Fibroblast of the aortic adventitia (primary cell): ENCODE measurements around the gene GAL3ST2. TPM values are rescaled to one million over a fixed set of nuclear protein-coding genes. Genes with fewer than 3 reads are reported as not detected.

ENCODE experiments used
- DNase-seq: peaks from one replicate; pipeline ENCODE4 v3.0.0-alpha.2; 2010; ENCODE audit warnings: low read depth
- H3K4me3 ChIP-seq: 2 replicates; pipeline ENCODE4 v1.5.1; 2011; ENCODE audit warnings: low read depth, mild to moderate bottlenecking, control low read depth, low read length, moderate library complexity
- CTCF ChIP-seq: IDR thresholded peaks from 2 replicates; pipeline ENCODE4 v1.5.1; 2011; ENCODE audit warnings: mild to moderate bottlenecking, low read length, control low read depth, inconsistent platforms; ENCODE audit not compliant: insufficient read depth
- total RNA-seq: library from RNA; depleted of rRNA; stranded (reverse); fragments of >200 nt; gene quantifications from 2 replicates; pipeline ENCODE4 v1.2.3, GENCODE V29; 2012; ENCODE audit warnings: low replicate concordance

Gene GAL3ST2
- total RNA-seq, 1 donor = not detected

- no peak overlapping the region for H3K4me3 ChIP-seq
- no peak for DNase-seq
- no peak for TF ChIP-seq CTCF
These were observed 17.7 kb downstream of the GAL3ST2 start for GRCh38 chr2:241794250-241794823.

GRCh38 chr2:241795021-241795999 lies 18.7 kb downstream of the GAL3ST2 start:
- TF ChIP-seq CTCF = no peak
- no peak overlapping the region for H3K4me3 ChIP-seq
- no peak for DNase-seq

GRCh38 chr2:241796209-241796608 lies 19.6 kb downstream of the GAL3ST2 start:
- DNase-seq = no peak
- TF ChIP-seq CTCF = no peak
- no peak overlapping the region for H3K4me3 ChIP-seq

- DNase-seq = no peak
- TF ChIP-seq CTCF = no peak
- no peak overlapping the region for H3K4me3 ChIP-seq
These were observed 20.1 kb downstream of the GAL3ST2 start for GRCh38 chr2:241796610-241797138.

- TF ChIP-seq CTCF = no peak
- no peak overlapping the region for H3K4me3 ChIP-seq
- DNase-seq = no peak
These were observed 20.9 kb downstream of the GAL3ST2 start for GRCh38 chr2:241797441-241798080.

- no peak for TF ChIP-seq CTCF
- no peak overlapping the region for H3K4me3 ChIP-seq
- no peak for DNase-seq
These were observed 21.5 kb downstream of the GAL3ST2 start for GRCh38 chr2:241798081-241798630.
